ENCODE measurements around the gene FOXA2. TPM values are rescaled to one million over a fixed set of nuclear protein-coding genes. Genes with fewer than 3 reads are reported as not detected.

FOXA2 gene
- total and polyA plus RNA-seq, 2 of the 13 experiments (the other 11 are each of a cell fraction or from before 2014, with no cell fraction given), result 8.8 to 12.2 TPM

- peak; percentile 74 for TF ChIP-seq ZNF7 (CRISPR knock-in tag; IDR thresholded peaks at IDR 0.05)
- no peak for TF ChIP-seq KAT2B (IDR thresholded peaks at IDR 0.05; ENCODE audit: borderline replicate concordance, low read depth, low read length)
- TF ChIP-seq ETS1 (CRISPR knock-in tag; IDR thresholded peaks at IDR 0.05), result 0 out of 2 replicates have a peak, but pooled peaks have one; percentile 95
- TF ChIP-seq BRCA1 (CRISPR knock-in tag; IDR thresholded peaks at IDR 0.05), result peak; percentile 98
- peak; percentile 82 for TF ChIP-seq FOSL2 (CRISPR knock-in tag; IDR thresholded peaks at IDR 0.05)
- TF ChIP-seq CREM (IDR thresholded peaks at IDR 0.05), result peak; percentile 83
- no peak for TF ChIP-seq CREM (CRISPR knock-in tag; IDR thresholded peaks at IDR 0.05)
- no peak for TF ChIP-seq ZNF713 (CRISPR knock-in tag; IDR thresholded peaks at IDR 0.05)
- no peak for TF ChIP-seq ZNF382 (CRISPR knock-in tag; IDR thresholded peaks at IDR 0.05; ENCODE audit: borderline replicate concordance)
- no peak; the same call in 1 of the 2 replicates for TF ChIP-seq ZNF530 (CRISPR knock-in tag; IDR thresholded peaks at IDR 0.05; ENCODE audit: low read depth)
- TF ChIP-seq HMG20A (CRISPR knock-in tag; IDR thresholded peaks at IDR 0.05; ENCODE audit: borderline replicate concordance), result peak; percentile 77; the same call in 1 of the 2 replicates
- peak; percentile 89 for TF ChIP-seq THAP9 (CRISPR knock-in tag; IDR thresholded peaks at IDR 0.05; ENCODE audit: borderline replicate concordance)
- no peak for TF ChIP-seq PRPF4 (IDR thresholded peaks at IDR 0.05; ENCODE audit: low read depth, low read length, poor library complexity, severe bottlenecking)
- no peak; the same call in 1 of the 2 replicates for TF ChIP-seq NR1H2 (CRISPR knock-in tag; IDR thresholded peaks at IDR 0.05; ENCODE audit: borderline replicate concordance, low read depth)
- peak; percentile 99 for TF ChIP-seq REXO4 (CRISPR knock-in tag; IDR thresholded peaks at IDR 0.05; ENCODE audit: borderline replicate concordance)
- TF ChIP-seq ZNF264 (CRISPR knock-in tag; IDR thresholded peaks at IDR 0.05), result peak; percentile 97
- TF ChIP-seq HNF4A (CRISPR knock-in tag; IDR thresholded peaks at IDR 0.05), result peak; percentile 96
- no peak for TF ChIP-seq ARNT (IDR thresholded peaks at IDR 0.05)
- peak; percentile 89; the same call in 1 of the 2 replicates for TF ChIP-seq KDM2A (CRISPR knock-in tag; IDR thresholded peaks at IDR 0.05; ENCODE audit: borderline replicate concordance, low read depth)
- TF ChIP-seq THYN1 (CRISPR knock-in tag; IDR thresholded peaks at IDR 0.05; ENCODE audit: borderline replicate concordance, low read depth), result 0 out of 2 replicates have a peak, but pooled peaks have one; percentile 85
- peak; percentile 45; the same call in 1 of the 2 replicates for TF ChIP-seq ZNF460 (CRISPR knock-in tag; IDR thresholded peaks at IDR 0.05; ENCODE audit: borderline replicate concordance)
- TF ChIP-seq ZNF430 (CRISPR knock-in tag; IDR thresholded peaks at IDR 0.05), result peak; percentile 100
- peak; percentile 94 for TF ChIP-seq ZFYVE20 (CRISPR knock-in tag; IDR thresholded peaks at IDR 0.05; ENCODE audit: borderline replicate concordance, low read depth)
- TF ChIP-seq CHCHD3 (CRISPR knock-in tag; IDR thresholded peaks at IDR 0.05), result peak; percentile 79; the same call in 1 of the 2 replicates
- peak; percentile 83; the same call in 1 of the 2 replicates for TF ChIP-seq ZNF841 (CRISPR knock-in tag; IDR thresholded peaks at IDR 0.05; ENCODE audit: borderline replicate concordance)
- peak; percentile 33; the same call in 1 of the 2 replicates for TF ChIP-seq CHD4 (IDR thresholded peaks at IDR 0.05; ENCODE audit: borderline replicate concordance, low read length)
- no peak for TF ChIP-seq TBL1XR1 (IDR thresholded peaks at IDR 0.05; ENCODE audit: borderline replicate concordance, low read length, partially characterized antibody)
These were observed 50.3 kb downstream of the FOXA2 start (continued) for GRCh38 chr20:22533823-22534751.
